Mesenchymal stem cell (in vitro differentiated cells and primary cell): ENCODE results near the gene CASTOR2.
"Not testable (repeated sequence)": the region's sequence is repeated elsewhere in the genome, so short reads cannot be mapped to it uniquely, and the experiment has no call there.

Experiments used
- DNase-seq: peaks from one replicate; pipeline ENCODE4 v3.0.0-alpha.2; 2013
- H2AFZ ChIP-seq: one replicate; pipeline ENCODE4 v1.6.1; 2013; ENCODE audit warnings: low read depth, mild to moderate bottlenecking, control low read depth, inconsistent platforms, low read length, moderate library complexity
- H2AK5ac ChIP-seq: 2 replicates; pipeline ENCODE4 v1.6.1; 2013; ENCODE audit warnings: low read length, moderate library complexity, mild to moderate bottlenecking, inconsistent platforms; ENCODE audit not compliant: severe bottlenecking
- H2BK120ac ChIP-seq: one replicate; pipeline ENCODE4 v1.6.1; 2013; ENCODE audit warnings: low read depth, mild to moderate bottlenecking, inconsistent platforms, low read length, moderate library complexity
- H2BK12ac ChIP-seq, 2 experiments: one replicate each; pipeline ENCODE4 v1.6.1; 2013; ENCODE audit warnings: inconsistent platforms in 2 of 2, low read length in 2 of 2, mild to moderate bottlenecking in 2 of 2, moderate library complexity in 2 of 2, control low read depth in 1 of 2
- H2BK15ac ChIP-seq: one replicate; pipeline ENCODE4 v1.6.1; 2013; ENCODE audit warnings: mild to moderate bottlenecking, low read depth, inconsistent platforms; ENCODE audit not compliant: poor library complexity, severe bottlenecking
- H2BK5ac ChIP-seq: 2 replicates; pipeline ENCODE4 v1.6.1; 2013; ENCODE audit warnings: low read depth, mild to moderate bottlenecking, low read length, control low read depth, inconsistent platforms; ENCODE audit not compliant: poor library complexity, severe bottlenecking
- H3K14ac ChIP-seq, 2 experiments: one replicate each; pipeline ENCODE4 v1.6.1; 2013; ENCODE audit warnings: inconsistent platforms in 2 of 2, low read length in 2 of 2, control low read depth in 1 of 2, mild to moderate bottlenecking in 1 of 2, moderate library complexity in 1 of 2
- H3K18ac ChIP-seq, 2 experiments: one replicate each; pipeline ENCODE4 v1.6.1; 2013; ENCODE audit warnings: inconsistent platforms in 2 of 2, low read length in 2 of 2, control low read depth in 1 of 2, low read depth in 1 of 2, mild to moderate bottlenecking in 1 of 2
- H3K23ac ChIP-seq, 2 experiments: one replicate each; pipeline ENCODE4 v1.6.1; 2013; ENCODE audit warnings: inconsistent platforms in 2 of 2, low read length in 2 of 2, mild to moderate bottlenecking in 2 of 2, moderate library complexity in 2 of 2, control low read depth in 1 of 2
- H3K27ac ChIP-seq: 2 replicates; pipeline ENCODE4 v1.5.1; 2013; ENCODE audit warnings: mild to moderate bottlenecking, moderate library complexity, low read length, control low read depth, inconsistent platforms; ENCODE audit not compliant: poor library complexity, severe bottlenecking
- H3K27me3 ChIP-seq, 2 experiments: 2 replicates each; pipeline versions ENCODE4 v1.6.1 to v1.7.0; 2013; ENCODE audit warnings: low read length in 2 of 2, mild to moderate bottlenecking in 2 of 2, moderate library complexity in 2 of 2, control low read depth in 1 of 2, inconsistent platforms in 1 of 2; ENCODE audit not compliant: control insufficient read depth in 1 of 2, insufficient read depth in 1 of 2
- H3K36me3 ChIP-seq, 2 experiments: 2 replicates each; pipeline versions ENCODE4 v1.6.1 to v1.7.0; 2013; ENCODE audit warnings: low read length in 2 of 2, control low read depth in 1 of 2, inconsistent platforms in 1 of 2, low read depth in 1 of 2, mild to moderate bottlenecking in 1 of 2; ENCODE audit not compliant: insufficient read depth in 2 of 2, control insufficient read depth in 1 of 2
- H3K4ac ChIP-seq, 2 experiments: one replicate each; pipeline ENCODE4 v1.6.1; 2013; ENCODE audit warnings: inconsistent platforms in 2 of 2, low read length in 2 of 2, mild to moderate bottlenecking in 2 of 2, moderate library complexity in 2 of 2, control low read depth in 1 of 2, low read depth in 1 of 2
- H3K4me1 ChIP-seq: 2 replicates; pipeline ENCODE4 v1.6.1; 2013; ENCODE audit warnings: low read depth, low read length, control low read depth; ENCODE audit not compliant: control insufficient read depth, insufficient read depth
- H3K4me2 ChIP-seq: 2 replicates; pipeline ENCODE4 v1.6.1; 2013; ENCODE audit warnings: low read length, mild to moderate bottlenecking, inconsistent platforms; ENCODE audit not compliant: poor library complexity, severe bottlenecking
- H3K4me3 ChIP-seq, 2 experiments: 2 replicates each; pipeline versions ENCODE4 v1.5.1 to v1.7.0; 2013; ENCODE audit warnings: low read length in 2 of 2, mild to moderate bottlenecking in 2 of 2, control low read depth in 1 of 2, low read depth in 1 of 2; ENCODE audit not compliant: insufficient read depth in 1 of 2
- H3K79me1 ChIP-seq: replicated peaks from 2 replicates; pipeline ENCODE4 v1.6.1; 2013; ENCODE audit warnings: mild to moderate bottlenecking, control low read depth, low read length, inconsistent platforms; ENCODE audit not compliant: poor library complexity, severe bottlenecking
- H3K9ac ChIP-seq: 2 replicates; pipeline ENCODE4 v1.7.0; 2013; ENCODE audit warnings: mild to moderate bottlenecking, low read length, moderate library complexity
- H3K9me3 ChIP-seq: 2 replicates; pipeline ENCODE4 v1.7.0; 2013; ENCODE audit warnings: mild to moderate bottlenecking, low read length; ENCODE audit not compliant: control insufficient read depth
- H4K8ac ChIP-seq: one replicate; pipeline ENCODE4 v1.6.1; 2013; ENCODE audit warnings: inconsistent platforms, mild to moderate bottlenecking, low read length, moderate library complexity
- H4K91ac ChIP-seq: one replicate; pipeline ENCODE4 v1.6.1; 2013; ENCODE audit warnings: mild to moderate bottlenecking, low read length, inconsistent platforms
- WGBS: methylation state at CpG from one replicate; pipeline ENCODE4 v1.1.7; 2013; ENCODE audit warnings: mixed read lengths; 5-methylcytosine and 5-hydroxymethylcytosine counted together

CASTOR2 gene

GRCh38 chr7:74931563-74932328 lies 32.8 kb upstream of the CASTOR2 start:
- not testable (repeated sequence) for H2AK5ac ChIP-seq, H3K27ac ChIP-seq, H2BK120ac ChIP-seq, H2BK15ac ChIP-seq, H3K18ac ChIP-seq, H3K4me2 ChIP-seq, H3K79me1 ChIP-seq, H3K23ac ChIP-seq, DNase-seq, H2BK5ac ChIP-seq, H3K4ac ChIP-seq, H4K8ac ChIP-seq, H3K4me3 ChIP-seq, H2AFZ ChIP-seq, H3K9ac ChIP-seq, H3K27me3 ChIP-seq, H3K14ac ChIP-seq, H2BK12ac ChIP-seq, H4K91ac ChIP-seq, H3K4me1 ChIP-seq, H3K9me3 ChIP-seq, H3K36me3 ChIP-seq
- no CpG with 5 or more reads among the region's 6 CpGs for WGBS

- not testable (repeated sequence) for H2BK120ac ChIP-seq, H3K4me1 ChIP-seq, H3K4ac ChIP-seq, H3K9me3 ChIP-seq, H3K36me3 ChIP-seq, H2BK12ac ChIP-seq, H2AK5ac ChIP-seq, H2BK15ac ChIP-seq, H3K18ac ChIP-seq, H4K91ac ChIP-seq, DNase-seq, H3K9ac ChIP-seq, H3K27ac ChIP-seq, H2BK5ac ChIP-seq, H3K14ac ChIP-seq, H3K4me2 ChIP-seq, H3K23ac ChIP-seq, H3K4me3 ChIP-seq, H3K27me3 ChIP-seq, H4K8ac ChIP-seq, H2AFZ ChIP-seq, H3K79me1 ChIP-seq
- no CpG with 5 or more reads among the region's 2 CpGs for WGBS
Observed at GRCh38 chr7:74939429-74939828, 25.1 kb upstream of the CASTOR2 start.

GRCh38 chr7:74941302-74942069 lies 23.0 kb upstream of the CASTOR2 start:
- not testable (repeated sequence) for H2AFZ ChIP-seq, H3K4ac ChIP-seq, H3K27ac ChIP-seq, H2AK5ac ChIP-seq, DNase-seq, H3K18ac ChIP-seq, H3K27me3 ChIP-seq, H3K14ac ChIP-seq, H2BK5ac ChIP-seq, H3K79me1 ChIP-seq, H2BK15ac ChIP-seq, H2BK12ac ChIP-seq, H3K9me3 ChIP-seq, H3K4me2 ChIP-seq, H3K36me3 ChIP-seq, H4K91ac ChIP-seq, H3K4me1 ChIP-seq, H3K23ac ChIP-seq, H2BK120ac ChIP-seq, H4K8ac ChIP-seq, H3K9ac ChIP-seq, H3K4me3 ChIP-seq
- no CpG with 5 or more reads among the region's 9 CpGs for WGBS

- not testable (repeated sequence) for H3K4ac ChIP-seq, H2AFZ ChIP-seq, H3K27me3 ChIP-seq, H3K9ac ChIP-seq, H2AK5ac ChIP-seq, H4K91ac ChIP-seq, H3K4me1 ChIP-seq, H2BK15ac ChIP-seq, H3K23ac ChIP-seq, H3K79me1 ChIP-seq, DNase-seq, H2BK12ac ChIP-seq, H3K4me2 ChIP-seq, H4K8ac ChIP-seq, H3K9me3 ChIP-seq, H3K36me3 ChIP-seq, H2BK5ac ChIP-seq, H3K27ac ChIP-seq, H2BK120ac ChIP-seq, H3K18ac ChIP-seq, H3K14ac ChIP-seq, H3K4me3 ChIP-seq
- 76% methylated on average over 4 of the region's 4 CpGs for WGBS
Observed at GRCh38 chr7:74943923-74944322, 20.6 kb upstream of the CASTOR2 start.
